ENCODE data around the gene ANK3. TPM values are rescaled to one million over a fixed set of nuclear protein-coding genes. Genes with fewer than 3 reads are reported as not detected.

The ANK3 gene
- total and polyA plus RNA-seq, 2 experiments from 2014 or later = 44.9 to 95.8 TPM

GRCh38 chr10:60045571-60045970, 344.1 kb downstream of the ANK3 start:
- no peak overlapping the region for H3K4me3 ChIP-seq
- TF ChIP-seq, protein P1, sequence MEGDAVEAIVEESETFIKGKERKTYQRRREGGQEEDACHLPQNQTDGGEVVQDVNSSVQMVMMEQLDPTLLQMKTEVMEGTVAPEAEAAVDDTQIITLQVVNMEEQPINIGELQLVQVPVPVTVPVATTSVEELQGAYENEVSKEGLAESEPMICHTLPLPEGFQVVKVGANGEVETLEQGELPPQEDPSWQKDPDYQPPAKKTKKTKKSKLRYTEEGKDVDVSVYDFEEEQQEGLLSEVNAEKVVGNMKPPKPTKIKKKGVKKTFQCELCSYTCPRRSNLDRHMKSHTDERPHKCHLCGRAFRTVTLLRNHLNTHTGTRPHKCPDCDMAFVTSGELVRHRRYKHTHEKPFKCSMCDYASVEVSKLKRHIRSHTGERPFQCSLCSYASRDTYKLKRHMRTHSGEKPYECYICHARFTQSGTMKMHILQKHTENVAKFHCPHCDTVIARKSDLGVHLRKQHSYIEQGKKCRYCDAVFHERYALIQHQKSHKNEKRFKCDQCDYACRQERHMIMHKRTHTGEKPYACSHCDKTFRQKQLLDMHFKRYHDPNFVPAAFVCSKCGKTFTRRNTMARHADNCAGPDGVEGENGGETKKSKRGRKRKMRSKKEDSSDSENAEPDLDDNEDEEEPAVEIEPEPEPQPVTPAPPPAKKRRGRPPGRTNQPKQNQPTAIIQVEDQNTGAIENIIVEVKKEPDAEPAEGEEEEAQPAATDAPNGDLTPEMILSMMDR (IDR thresholded peaks at IDR 0.05; ENCODE audit: low read depth, low read length) = no peak
- no peak for DNase-seq (ENCODE audit: low read depth in 1 of 2, low spot score in 1 of 2)
- no peaks in the 10 kb centered on the region for H3K9me3 ChIP-seq (ENCODE audit: low read depth)
- H3K27me3 ChIP-seq = no peaks in the 10 kb centered on the region
- H3K27ac ChIP-seq = no peak overlapping the region
- peaks cover 7% of the 10 kb centered on the region for H3K36me3 ChIP-seq
- peaks cover 10% of the 10 kb centered on the region for H3K4me1 ChIP-seq (ENCODE audit: low read depth)

- Histone ChIP-seq H3K9me3 (ENCODE audit: low read depth) (no peaks in the 10 kb centered on the region), H3K27me3 (no peaks in the 10 kb centered on the region), H3K4me3 (no peak overlapping the region), H3K4me1 (ENCODE audit: low read depth) (peaks cover 10% of the 10 kb centered on the region), H3K27ac (peak overlapping the region; percentile 6), H3K36me3 (peaks cover 7% of the 10 kb centered on the region)
- DNase-seq (ENCODE audit: low read depth in 1 of 2, low spot score in 1 of 2) = no peak
- TF ChIP-seq, protein P1 (IDR thresholded peaks at IDR 0.05; ENCODE audit: low read depth, low read length) = no peak
These were observed 344.7 kb downstream of the ANK3 start for GRCh38 chr10:60044971-60045370.

- Histone ChIP-seq H3K27ac (peak overlapping the region; percentile 6), H3K4me1 (ENCODE audit: low read depth) (peaks cover 10% of the 10 kb centered on the region), H3K9me3 (ENCODE audit: low read depth) (no peaks in the 10 kb centered on the region), H3K27me3 (no peaks in the 10 kb centered on the region), H3K4me3 (no peak overlapping the region), H3K36me3 (peaks cover 7% of the 10 kb centered on the region)
- TF ChIP-seq, protein P1 (IDR thresholded peaks at IDR 0.05; ENCODE audit: low read depth, low read length) = no peak
- peak in 1 of 2 donors; percentile 82 for DNase-seq (ENCODE audit: low read depth in 1 of 2, low spot score in 1 of 2)
These were observed 345.4 kb downstream of the ANK3 start for GRCh38 chr10:60044242-60044641.

GRCh38 chr10:60043561-60044241, 346.0 kb downstream of the ANK3 start:
- no peaks in the 10 kb centered on the region for H3K27me3 ChIP-seq
- no peak overlapping the region for H3K27ac ChIP-seq
- H3K36me3 ChIP-seq = peaks cover 7% of the 10 kb centered on the region
- TF ChIP-seq, protein P1 (IDR thresholded peaks at IDR 0.05; ENCODE audit: low read depth, low read length) = no peak
- H3K9me3 ChIP-seq (ENCODE audit: low read depth) = no peaks in the 10 kb centered on the region
- no peak overlapping the region for H3K4me3 ChIP-seq
- DNase-seq (ENCODE audit: low read depth in 1 of 2, low spot score in 1 of 2) = peak in 1 of 2 donors; percentile 53
- peaks cover 10% of the 10 kb centered on the region for H3K4me1 ChIP-seq (ENCODE audit: low read depth)

DNA sequence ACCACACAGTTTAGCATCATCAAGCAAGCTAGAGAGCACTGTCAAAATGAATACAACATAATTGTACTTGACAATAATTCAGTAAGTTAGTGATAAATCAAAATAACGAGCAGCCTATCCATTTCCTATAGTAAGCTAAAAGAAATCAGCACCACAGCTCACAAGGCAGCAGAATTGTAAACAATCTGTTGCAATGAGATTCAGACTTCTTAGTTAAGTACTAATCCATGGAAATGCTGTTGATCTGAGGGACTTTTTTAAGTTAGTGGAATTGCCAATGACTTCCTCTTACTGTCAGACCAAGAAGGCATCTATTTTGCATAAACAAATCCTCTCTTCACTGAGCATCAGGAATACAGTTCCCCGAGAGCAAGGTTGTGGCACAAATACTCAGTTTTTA, 346.8 kb downstream of the ANK3 start:
- Histone ChIP-seq H3K4me1 (ENCODE audit: low read depth) (peaks cover 10% of the 10 kb centered on the region), H3K27ac (no peak overlapping the region), H3K27me3 (no peaks in the 10 kb centered on the region), H3K4me3 (no peak overlapping the region), H3K36me3 (peaks cover 7% of the 10 kb centered on the region), H3K9me3 (ENCODE audit: low read depth) (no peaks in the 10 kb centered on the region)
- DNase-seq (ENCODE audit: low read depth in 1 of 2, low spot score in 1 of 2) = no peak
- TF ChIP-seq, protein P1 (IDR thresholded peaks at IDR 0.05; ENCODE audit: low read depth, low read length) = no peak

All from cardiac muscle cell (in vitro differentiated cells and primary cell).